C4-2B (cell line): ENCODE data around the gene NMNAT2.

Experiments
- H3K27ac ChIP-seq: fragments of 450-650 bp; 2 replicates; pipeline ENCODE4 v1.5.1; 2017
- CTCF ChIP-seq: fragments of 450-650 bp; conservative IDR thresholded peaks from 2 replicates; pipeline ENCODE4 v1.5.1; 2017; ENCODE audit warnings: mild to moderate bottlenecking
- ZFX ChIP-seq: fragments of 450-650 bp; IDR thresholded peaks from 2 replicates; pipeline ENCODE4 v1.6.1; 2017

NMNAT2 gene

GRCh38 chr1:183456826-183457225, 38.6 kb upstream of the NMNAT2 start:
- no peak overlapping the region for H3K27ac ChIP-seq
- TF ChIP-seq ZFX (no peak), CTCF (no peak)

- H3K27ac ChIP-seq: no peak overlapping the region
- TF ChIP-seq ZFX (no peak), CTCF (no peak)
Observed at GRCh38 chr1:183454377-183454776, 36.2 kb upstream of the NMNAT2 start.

- H3K27ac ChIP-seq: no peak overlapping the region
- TF ChIP-seq ZFX: no peak
- no peak for TF ChIP-seq CTCF
Observed at GRCh38 chr1:183450093-183450492, 31.9 kb upstream of the NMNAT2 start.

- H3K27ac ChIP-seq: no peak overlapping the region
- TF ChIP-seq ZFX: no peak
Observed at GRCh38 chr1:183449223-183449770, 31.1 kb upstream of the NMNAT2 start.

- TF ChIP-seq ZFX (no peak), CTCF (no peak)
- no peak overlapping the region for H3K27ac ChIP-seq
Observed at GRCh38 chr1:183444243-183444642, 26.1 kb upstream of the NMNAT2 start.

GRCh38 chr1:183443466-183443865, 25.3 kb upstream of the NMNAT2 start:
- no peak for TF ChIP-seq CTCF
- TF ChIP-seq ZFX: no peak
- no peak overlapping the region for H3K27ac ChIP-seq

GRCh38 chr1:183443011-183443410, 24.8 kb upstream of the NMNAT2 start:
- TF ChIP-seq ZFX: no peak
- no peak overlapping the region for H3K27ac ChIP-seq

- TF ChIP-seq CTCF (no peak), ZFX (no peak)
- H3K27ac ChIP-seq: no peak overlapping the region
Observed at GRCh38 chr1:183438060-183438459, 19.9 kb upstream of the NMNAT2 start.

- TF ChIP-seq CTCF: no peak
- TF ChIP-seq ZFX: no peak
- H3K27ac ChIP-seq: no peak overlapping the region
Observed at GRCh38 chr1:183435497-183435896, 17.3 kb upstream of the NMNAT2 start.
